ENCODE results near the gene FUT8.

FUT8 gene

GRCh38 chr14:65772466-65772865 is 359.9 kb downstream of the FUT8 start:
- no peak for ATAC-seq
- H3K9me3 Mint-ChIP-seq, result no peaks in the 10 kb centered on the region
- H3K27ac Mint-ChIP-seq, result no peak overlapping the region
- no peak overlapping the region for H3K4me3 Mint-ChIP-seq
- H3K27me3 Mint-ChIP-seq, result no peaks in the 10 kb centered on the region
- no peaks in the 10 kb centered on the region for H3K36me3 Mint-ChIP-seq
- peaks cover 5% of the 10 kb centered on the region for H3K4me1 Mint-ChIP-seq

DNA sequence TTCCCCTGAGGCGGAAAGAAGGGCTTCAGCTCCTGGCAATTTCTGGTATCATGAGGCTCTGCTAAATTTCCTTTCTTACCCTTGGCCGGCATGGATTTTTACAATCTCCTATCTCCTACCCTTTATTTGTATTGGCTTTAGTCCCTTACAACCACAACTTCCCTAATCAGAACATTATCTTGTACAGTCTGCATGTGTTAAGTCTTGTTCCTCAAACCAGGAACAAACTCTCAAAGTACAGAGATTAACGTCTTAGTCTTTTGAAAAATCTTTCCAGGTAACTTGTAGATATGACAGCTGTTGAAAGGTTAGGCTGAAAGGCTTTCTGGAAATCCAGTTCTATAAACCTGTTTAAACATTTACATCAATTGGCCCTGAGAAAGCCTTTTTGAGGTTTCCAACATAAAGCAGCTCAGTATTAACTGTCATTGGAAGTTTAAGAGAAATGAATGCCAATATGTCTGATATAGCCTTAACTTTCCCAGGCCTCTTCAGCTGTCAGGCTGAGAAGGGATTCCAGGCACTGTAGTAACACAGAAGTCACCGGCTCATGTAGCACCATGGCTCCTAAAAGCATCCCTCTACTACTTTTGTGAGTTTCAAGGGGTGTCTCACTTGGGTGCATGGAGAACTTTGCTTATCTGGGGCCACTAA is 360.5 kb downstream of the FUT8 start:
- Mint-ChIP-seq H3K4me1 (peaks cover 5% of the 10 kb centered on the region), H3K4me3 (no peak overlapping the region), H3K36me3 (no peaks in the 10 kb centered on the region), H3K9me3 (no peaks in the 10 kb centered on the region), H3K27me3 (no peaks in the 10 kb centered on the region), H3K27ac (no peak overlapping the region)
- no peak for ATAC-seq

DNA sequence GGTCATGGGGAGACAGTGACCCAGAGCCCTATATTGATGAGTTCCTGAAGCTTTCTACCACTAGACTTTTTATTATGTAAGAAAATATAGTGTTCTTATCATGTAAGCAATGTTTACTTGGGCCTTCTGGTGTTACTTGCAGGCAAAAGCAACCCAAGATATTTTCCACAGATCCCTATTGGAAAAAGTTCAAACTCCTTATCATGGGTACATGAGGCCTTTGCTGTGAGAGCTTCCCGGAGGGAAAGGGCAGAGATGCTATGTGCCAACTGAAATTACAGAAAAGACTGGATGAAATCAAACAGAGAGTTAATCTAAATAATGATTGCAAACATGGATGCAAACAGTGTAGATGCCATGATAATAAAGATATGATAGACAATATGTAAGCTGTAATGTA is 361.5 kb downstream of the FUT8 start:
- Mint-ChIP-seq H3K36me3 (no peaks in the 10 kb centered on the region), H3K9me3 (no peaks in the 10 kb centered on the region), H3K27me3 (no peaks in the 10 kb centered on the region), H3K4me1 (peaks cover 5% of the 10 kb centered on the region), H3K27ac (no peak overlapping the region), H3K4me3 (no peak overlapping the region)
- ATAC-seq, result no peak

GRCh38 chr14:65776193-65776852 is 363.8 kb downstream of the FUT8 start:
- Mint-ChIP-seq H3K27ac (no peak overlapping the region), H3K9me3 (no peaks in the 10 kb centered on the region), H3K27me3 (no peaks in the 10 kb centered on the region), H3K36me3 (no peaks in the 10 kb centered on the region), H3K4me3 (no peak overlapping the region), H3K4me1 (peaks cover 5% of the 10 kb centered on the region)
- no peak for ATAC-seq

GRCh38 chr14:65780566-65780965 is 368.0 kb downstream of the FUT8 start:
- no peaks in the 10 kb centered on the region for H3K9me3 Mint-ChIP-seq
- H3K4me1 Mint-ChIP-seq, result no peaks in the 10 kb centered on the region
- no peak overlapping the region for H3K27ac Mint-ChIP-seq
- ATAC-seq, result no peak
- no peaks in the 10 kb centered on the region for H3K27me3 Mint-ChIP-seq
- H3K36me3 Mint-ChIP-seq, result no peaks in the 10 kb centered on the region
- H3K4me3 Mint-ChIP-seq, result no peak overlapping the region

DNA sequence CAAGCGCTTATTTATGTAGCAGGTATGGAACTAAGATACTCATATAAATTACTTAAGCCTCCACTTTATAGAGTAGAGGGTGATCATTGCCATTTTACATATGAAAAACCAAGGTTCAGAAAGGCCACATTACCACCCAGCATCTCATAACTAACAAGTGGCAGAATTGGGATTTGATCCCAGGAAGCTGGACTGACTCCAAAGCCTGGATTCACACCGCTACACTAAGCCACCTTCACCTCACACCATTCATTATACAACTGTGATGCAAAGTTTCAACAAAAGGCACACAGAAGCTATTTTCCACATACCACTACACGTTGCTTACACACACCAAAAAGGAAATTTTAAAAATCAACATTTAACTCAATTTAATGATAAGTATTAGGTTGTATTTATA is 370.6 kb downstream of the FUT8 start:
- H3K9me3 Mint-ChIP-seq, result no peaks in the 10 kb centered on the region
- no peaks in the 10 kb centered on the region for H3K4me1 Mint-ChIP-seq
- H3K36me3 Mint-ChIP-seq, result no peaks in the 10 kb centered on the region
- H3K27me3 Mint-ChIP-seq, result no peaks in the 10 kb centered on the region
- no peak overlapping the region for H3K27ac Mint-ChIP-seq
- ATAC-seq, result no peak
- no peak overlapping the region for H3K4me3 Mint-ChIP-seq

DNA sequence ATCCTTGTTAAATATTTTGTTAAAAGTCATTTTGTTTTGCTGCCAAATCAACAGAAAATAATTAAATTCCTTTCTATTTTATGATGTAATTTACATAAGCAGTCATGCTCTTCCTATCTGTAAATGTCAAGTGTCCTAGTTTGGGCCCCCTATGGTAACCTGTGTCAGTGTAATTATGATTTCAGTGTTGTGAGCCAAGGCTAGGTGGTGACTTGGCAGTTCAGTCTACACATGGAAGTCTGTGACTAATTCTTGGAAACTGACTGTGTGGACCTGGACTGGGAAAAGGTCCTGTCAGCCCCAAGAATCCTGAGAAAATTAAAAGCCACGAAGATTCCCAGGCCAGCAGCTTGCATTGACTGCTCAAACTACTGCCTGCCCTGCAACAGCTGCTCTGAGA is 371.0 kb downstream of the FUT8 start:
- no peaks in the 10 kb centered on the region for H3K27me3 Mint-ChIP-seq
- H3K4me3 Mint-ChIP-seq, result no peak overlapping the region
- H3K27ac Mint-ChIP-seq, result no peak overlapping the region
- no peak for ATAC-seq
- no peaks in the 10 kb centered on the region for H3K9me3 Mint-ChIP-seq
- H3K4me1 Mint-ChIP-seq, result no peaks in the 10 kb centered on the region
- H3K36me3 Mint-ChIP-seq, result no peaks in the 10 kb centered on the region

DNA sequence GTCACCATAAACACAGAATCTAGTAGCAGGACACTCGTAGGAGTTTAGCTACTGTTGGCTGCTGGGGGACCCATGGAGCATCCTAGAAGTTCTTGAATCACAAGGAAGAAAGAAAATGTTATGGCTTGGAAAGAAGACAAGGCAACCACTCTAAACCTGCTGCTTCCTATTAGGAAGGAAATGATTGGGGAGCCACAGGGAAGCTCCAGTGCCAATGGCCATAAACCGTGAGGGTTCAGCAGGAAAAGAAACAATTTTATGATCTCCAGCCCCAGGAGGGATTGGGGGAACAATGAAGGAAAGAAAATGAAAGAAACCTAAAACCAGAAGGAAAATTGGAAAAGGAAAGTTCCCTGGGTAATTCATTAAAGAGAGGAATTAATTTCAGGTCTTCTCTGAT is 372.0 kb downstream of the FUT8 start:
- no peaks in the 10 kb centered on the region for H3K27me3 Mint-ChIP-seq
- no peak overlapping the region for H3K4me3 Mint-ChIP-seq
- no peaks in the 10 kb centered on the region for H3K9me3 Mint-ChIP-seq
- H3K36me3 Mint-ChIP-seq, result no peaks in the 10 kb centered on the region
- H3K27ac Mint-ChIP-seq, result no peak overlapping the region
- no peaks in the 10 kb centered on the region for H3K4me1 Mint-ChIP-seq
- ATAC-seq, result no peak

DNA sequence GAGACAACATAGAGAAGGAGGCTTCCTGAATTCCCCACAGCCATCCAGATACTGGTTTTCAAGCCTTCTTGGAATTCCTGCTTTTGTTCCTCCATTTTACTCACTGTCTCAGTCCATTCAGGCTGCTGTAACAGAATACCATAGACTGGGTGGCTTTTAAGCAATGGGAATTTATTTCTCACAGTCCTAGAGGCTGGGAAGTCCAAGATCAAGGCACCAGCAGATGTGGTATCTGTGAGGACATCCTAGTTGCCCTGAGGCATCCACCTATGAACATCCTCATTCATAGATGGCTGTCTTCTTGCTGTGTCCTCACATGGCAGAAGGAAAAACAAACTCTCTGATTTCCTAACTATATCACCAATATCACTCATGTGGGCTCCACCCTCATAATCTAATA is 374.9 kb downstream of the FUT8 start:
- Mint-ChIP-seq H3K4me3 (no peak overlapping the region), H3K27me3 (no peaks in the 10 kb centered on the region), H3K36me3 (no peaks in the 10 kb centered on the region), H3K4me1 (no peaks in the 10 kb centered on the region), H3K27ac (no peak overlapping the region), H3K9me3 (no peaks in the 10 kb centered on the region)
- ATAC-seq, result no peak

DNA sequence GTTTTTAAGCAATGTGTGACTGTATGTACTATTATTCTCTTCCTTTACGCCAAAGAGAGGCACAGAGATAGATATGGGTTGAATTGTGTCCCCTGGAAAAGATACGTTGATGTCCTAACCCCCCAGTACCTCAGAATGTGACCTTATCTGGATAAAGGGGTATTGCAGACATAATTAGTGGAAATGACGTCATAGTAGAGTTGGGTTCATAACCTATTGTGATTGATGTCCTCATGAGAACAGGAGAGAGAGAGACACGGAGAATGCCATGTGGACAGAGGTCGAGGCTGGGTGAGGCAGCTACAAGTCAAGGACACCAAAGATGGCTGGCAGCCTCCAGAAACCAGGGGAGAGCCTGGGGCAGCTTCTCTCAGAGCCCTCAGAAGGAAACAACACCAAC is 376.3 kb downstream of the FUT8 start:
- H3K9me3 Mint-ChIP-seq, result no peaks in the 10 kb centered on the region

DNA sequence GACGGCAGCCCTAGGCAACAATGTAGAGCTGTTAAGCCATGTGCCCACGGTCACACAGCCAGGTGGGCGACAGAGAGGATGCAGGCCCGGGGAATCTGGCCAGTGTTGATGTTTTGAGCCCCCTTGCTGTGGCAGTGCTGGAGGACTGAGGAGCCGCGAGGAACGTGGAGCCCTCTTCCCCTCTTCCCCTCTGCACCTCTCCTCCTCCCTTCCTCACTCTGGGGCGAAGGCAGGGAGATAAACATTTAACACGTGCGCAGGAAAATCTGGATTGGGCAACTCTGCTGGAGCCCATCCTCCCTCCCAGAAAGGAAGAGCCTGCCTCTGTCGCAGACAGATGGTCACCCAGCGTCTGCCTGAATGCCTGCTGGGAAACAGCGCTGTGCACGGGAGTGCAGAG is 376.8 kb downstream of the FUT8 start:
- Mint-ChIP-seq H3K27me3 (no peaks in the 10 kb centered on the region), H3K27ac (no peak overlapping the region), H3K4me3 (no peak overlapping the region), H3K9me3 (no peaks in the 10 kb centered on the region), H3K4me1 (no peaks in the 10 kb centered on the region), H3K36me3 (no peaks in the 10 kb centered on the region)
- ATAC-seq, result no peak

More for the DNA sequence above, 376.3 kb downstream of the FUT8 start:
- Mint-ChIP-seq H3K27me3 (no peaks in the 10 kb centered on the region), H3K4me1 (no peaks in the 10 kb centered on the region), H3K4me3 (no peak overlapping the region), H3K27ac (no peak overlapping the region), H3K36me3 (no peaks in the 10 kb centered on the region)
- ATAC-seq, result no peak

DNA sequence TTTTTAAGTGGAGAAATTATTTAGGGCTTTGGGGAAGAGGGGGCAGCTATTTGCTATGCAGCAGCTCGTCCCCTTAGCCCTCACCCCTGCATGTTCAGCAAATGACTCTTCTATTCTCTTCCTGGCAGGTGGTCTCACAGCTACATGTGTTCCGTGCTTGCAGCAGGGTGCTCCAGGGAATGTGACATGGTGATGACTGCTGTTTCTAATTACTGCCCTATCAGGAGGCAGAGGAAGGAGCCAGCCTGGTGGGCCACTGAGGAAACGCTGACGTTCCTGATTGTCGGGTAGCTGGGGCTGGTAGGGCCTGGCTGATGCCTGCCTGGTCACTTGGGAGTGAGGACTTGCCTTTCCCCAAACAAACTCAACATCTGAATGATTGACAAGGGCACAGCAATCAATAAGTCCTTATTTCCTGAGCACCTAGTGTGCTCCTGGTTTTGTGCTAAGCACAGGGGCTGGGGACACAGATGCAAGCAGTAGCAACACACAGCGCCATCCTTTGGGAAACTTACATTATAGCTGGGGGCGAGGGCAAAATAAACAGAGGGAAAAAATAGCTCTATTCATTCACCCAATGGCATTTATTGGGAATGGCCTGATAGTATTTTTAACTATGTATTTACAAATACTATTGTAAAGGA is 377.8 kb downstream of the FUT8 start:
- Mint-ChIP-seq H3K27ac (no peak overlapping the region), H3K4me1 (no peaks in the 10 kb centered on the region), H3K4me3 (no peak overlapping the region), H3K27me3 (no peaks in the 10 kb centered on the region), H3K9me3 (no peaks in the 10 kb centered on the region), H3K36me3 (no peaks in the 10 kb centered on the region)
- ATAC-seq, result no peak

DNA sequence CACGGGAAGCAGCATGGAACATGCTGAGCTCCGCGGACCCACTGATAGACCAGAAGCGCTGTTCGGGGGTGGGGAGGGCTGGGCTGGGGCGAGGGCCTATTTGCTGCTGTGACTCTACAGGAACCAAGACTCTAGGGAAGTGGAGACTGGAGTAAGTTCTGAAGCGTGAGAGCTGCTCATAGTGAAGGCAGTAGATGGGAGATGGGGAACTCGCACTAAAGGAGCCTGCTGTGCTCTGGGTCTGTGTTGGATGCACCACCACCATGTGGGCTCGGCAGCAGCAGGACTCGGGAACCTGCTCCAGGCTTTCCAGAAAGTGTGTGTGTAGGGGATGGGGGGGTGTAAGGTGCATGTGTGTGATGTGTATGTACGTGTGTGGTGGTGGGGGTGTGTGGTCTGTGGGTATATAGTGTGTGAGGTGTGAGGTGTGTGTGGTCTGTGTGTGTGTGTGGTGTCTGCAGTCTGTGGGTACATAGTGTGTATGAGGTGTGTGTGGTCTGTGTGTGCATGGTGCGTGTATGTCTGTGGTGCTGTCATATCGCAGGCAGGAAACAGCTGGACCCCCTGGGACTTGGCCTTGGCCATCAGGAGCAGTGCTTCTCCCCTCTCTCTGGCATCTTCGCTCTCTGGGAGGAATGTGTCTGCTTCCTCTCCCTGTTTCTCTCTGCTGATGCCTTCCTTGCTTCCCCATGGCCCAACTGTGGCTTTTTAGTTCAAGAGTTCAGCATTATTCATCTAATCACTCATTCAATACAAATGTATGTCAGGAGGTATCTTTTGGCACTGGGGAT is 378.9 kb downstream of the FUT8 start:
- peak; percentile 40 for ATAC-seq
- H3K9me3 Mint-ChIP-seq, result no peaks in the 10 kb centered on the region
- no peaks in the 10 kb centered on the region for H3K4me1 Mint-ChIP-seq
- H3K27ac Mint-ChIP-seq, result no peak overlapping the region
- H3K4me3 Mint-ChIP-seq, result no peak overlapping the region
- H3K27me3 Mint-ChIP-seq, result no peaks in the 10 kb centered on the region
- no peaks in the 10 kb centered on the region for H3K36me3 Mint-ChIP-seq

DNA sequence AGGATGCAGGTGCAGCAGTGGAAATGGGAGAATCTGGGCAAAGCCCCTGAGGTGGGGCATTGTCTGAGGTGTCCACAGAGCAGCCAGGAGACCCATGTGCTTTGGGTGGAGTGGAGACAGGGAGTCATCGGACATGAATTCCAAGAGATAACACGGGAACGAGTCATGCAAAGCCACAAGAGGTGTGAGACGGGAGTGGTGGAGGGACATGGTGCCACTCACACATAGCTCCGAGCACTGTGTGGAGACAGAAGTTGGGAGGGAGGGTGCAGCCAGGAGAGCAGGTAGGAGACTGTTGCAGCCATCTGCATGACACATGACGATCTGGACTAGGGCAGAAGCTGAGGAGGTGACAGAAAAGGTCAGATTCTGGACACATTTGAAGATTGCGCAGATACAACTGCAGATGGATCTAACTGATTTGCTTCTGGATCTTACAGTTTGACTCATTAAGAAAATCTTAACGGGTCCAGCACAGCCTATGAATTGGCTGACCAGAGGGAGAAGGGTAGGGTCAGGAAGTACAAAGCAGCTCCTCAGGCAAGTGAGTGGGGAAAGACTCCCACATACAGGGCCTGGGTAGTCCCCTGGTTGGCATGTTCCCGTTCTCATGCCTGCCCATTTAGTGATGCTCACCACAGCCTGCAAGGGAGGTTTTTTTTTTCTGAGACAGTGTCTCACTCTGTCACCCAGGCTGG is 379.8 kb downstream of the FUT8 start:
- H3K9me3 Mint-ChIP-seq, result no peaks in the 10 kb centered on the region
- no peak overlapping the region for H3K4me3 Mint-ChIP-seq
- no peaks in the 10 kb centered on the region for H3K4me1 Mint-ChIP-seq
- H3K27me3 Mint-ChIP-seq, result no peaks in the 10 kb centered on the region
- ATAC-seq, result no peak
- H3K27ac Mint-ChIP-seq, result no peak overlapping the region
- no peaks in the 10 kb centered on the region for H3K36me3 Mint-ChIP-seq
